ENCODE measurements around the gene FRMD8. TPM values are rescaled to one million over a fixed set of nuclear protein-coding genes. Genes with fewer than 3 reads are reported as not detected.

Gene FRMD8
- total RNA-seq, 2 donors from 2014 or later: 27.4 to 29.6 TPM

DNA sequence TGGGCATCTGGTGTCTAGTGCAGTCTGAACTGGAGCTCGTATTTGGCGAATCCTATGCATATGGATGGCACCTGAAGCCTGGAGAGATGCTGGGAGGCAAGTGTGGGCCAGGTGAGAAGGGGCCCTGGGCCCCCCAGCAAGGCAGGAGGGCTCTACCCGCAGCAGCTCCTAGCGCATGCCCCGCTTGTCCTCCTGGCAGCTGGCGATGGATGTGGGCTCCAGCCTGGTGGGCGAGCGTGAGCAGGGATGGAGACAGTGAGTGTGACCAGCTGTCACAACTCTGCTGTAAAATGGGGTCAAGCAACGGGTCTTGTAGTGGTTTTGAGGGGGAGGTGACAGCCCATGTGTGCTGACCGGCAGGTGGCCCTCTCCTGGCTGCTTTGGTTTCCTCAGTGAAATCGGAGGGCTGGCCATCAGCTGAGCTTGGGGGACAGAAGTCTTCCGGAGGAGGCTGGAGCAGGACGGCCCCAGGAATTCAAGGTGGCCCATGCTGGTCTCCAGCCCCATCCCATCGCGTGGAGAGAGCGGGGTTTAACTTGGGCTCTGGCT is 12.0 kb downstream of the FRMD8 start:
- Histone ChIP-seq H3K27ac (ENCODE audit: low read depth, low read length) (no peak overlapping the region), H3K4me3 (ENCODE audit: low read length) (no peak overlapping the region), H3K9me3 (ENCODE audit: control insufficient read depth, low read length) (no peaks in the 10 kb centered on the region), H3K27me3 (ENCODE audit: control insufficient read depth, insufficient read depth, low read length, poor library complexity, severe bottlenecking) (no peaks in the 10 kb centered on the region), H3K9ac (ENCODE audit: extremely low read depth, low read length, poor library complexity, severe bottlenecking) (no peak overlapping the region), H3K4me1 (ENCODE audit: control insufficient read depth, insufficient read depth, low read length) (no peaks in the 10 kb centered on the region), H3K36me3 (ENCODE audit: control insufficient read depth, insufficient read depth, low read length) (peaks cover 14% of the 10 kb centered on the region)
- 90 to 94% methylated on average over 8 to 16 of the region's 16 CpGs for WGBS, 2 experiments (ENCODE audit: insufficient coverage in 1 of 2, insufficient read length in 1 of 2)
- Mint-ChIP-seq H3K36me3 (ENCODE audit: low read depth) (peaks cover 36% of the 10 kb centered on the region), H3K27me3 (ENCODE audit: insufficient read depth) (no peaks in the 10 kb centered on the region), H3K9me3 (no peaks in the 10 kb centered on the region), H3K27ac (no peak overlapping the region), H3K4me3 (no peak overlapping the region), H3K4me1 (peaks cover 4% of the 10 kb centered on the region)
- TF ChIP-seq, protein P1, sequence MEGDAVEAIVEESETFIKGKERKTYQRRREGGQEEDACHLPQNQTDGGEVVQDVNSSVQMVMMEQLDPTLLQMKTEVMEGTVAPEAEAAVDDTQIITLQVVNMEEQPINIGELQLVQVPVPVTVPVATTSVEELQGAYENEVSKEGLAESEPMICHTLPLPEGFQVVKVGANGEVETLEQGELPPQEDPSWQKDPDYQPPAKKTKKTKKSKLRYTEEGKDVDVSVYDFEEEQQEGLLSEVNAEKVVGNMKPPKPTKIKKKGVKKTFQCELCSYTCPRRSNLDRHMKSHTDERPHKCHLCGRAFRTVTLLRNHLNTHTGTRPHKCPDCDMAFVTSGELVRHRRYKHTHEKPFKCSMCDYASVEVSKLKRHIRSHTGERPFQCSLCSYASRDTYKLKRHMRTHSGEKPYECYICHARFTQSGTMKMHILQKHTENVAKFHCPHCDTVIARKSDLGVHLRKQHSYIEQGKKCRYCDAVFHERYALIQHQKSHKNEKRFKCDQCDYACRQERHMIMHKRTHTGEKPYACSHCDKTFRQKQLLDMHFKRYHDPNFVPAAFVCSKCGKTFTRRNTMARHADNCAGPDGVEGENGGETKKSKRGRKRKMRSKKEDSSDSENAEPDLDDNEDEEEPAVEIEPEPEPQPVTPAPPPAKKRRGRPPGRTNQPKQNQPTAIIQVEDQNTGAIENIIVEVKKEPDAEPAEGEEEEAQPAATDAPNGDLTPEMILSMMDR (conservative IDR thresholded peaks at IDR 0.05): peak; percentile 23
- DNase-seq: no peak

DNA sequence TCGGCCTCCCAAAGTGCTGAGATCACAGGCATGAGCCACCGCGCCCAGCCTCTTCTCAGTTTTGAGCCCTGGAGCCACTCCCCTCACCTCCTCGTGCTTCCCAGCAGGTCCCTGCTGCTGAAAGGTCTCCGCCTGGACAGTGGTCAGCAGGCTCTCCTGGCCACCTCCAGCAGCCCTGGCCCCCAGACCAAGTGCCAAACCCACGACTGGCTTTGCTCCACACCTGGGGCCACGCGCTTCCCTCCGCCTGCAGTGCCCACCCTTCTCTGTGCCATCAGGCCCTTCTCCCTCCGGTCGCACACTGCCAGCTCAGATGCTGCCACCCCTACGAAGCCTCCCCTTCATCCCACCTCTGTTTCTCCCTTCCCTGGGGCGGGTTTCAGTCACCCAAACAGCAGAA is 12.8 kb downstream of the FRMD8 start:
- Mint-ChIP-seq H3K4me1 (peaks cover 4% of the 10 kb centered on the region), H3K4me3 (no peak overlapping the region)
- 92% methylated on average over 9 to 13 of the region's 13 CpGs for WGBS, 2 experiments (ENCODE audit: insufficient coverage in 1 of 2, insufficient read length in 1 of 2)

DNA sequence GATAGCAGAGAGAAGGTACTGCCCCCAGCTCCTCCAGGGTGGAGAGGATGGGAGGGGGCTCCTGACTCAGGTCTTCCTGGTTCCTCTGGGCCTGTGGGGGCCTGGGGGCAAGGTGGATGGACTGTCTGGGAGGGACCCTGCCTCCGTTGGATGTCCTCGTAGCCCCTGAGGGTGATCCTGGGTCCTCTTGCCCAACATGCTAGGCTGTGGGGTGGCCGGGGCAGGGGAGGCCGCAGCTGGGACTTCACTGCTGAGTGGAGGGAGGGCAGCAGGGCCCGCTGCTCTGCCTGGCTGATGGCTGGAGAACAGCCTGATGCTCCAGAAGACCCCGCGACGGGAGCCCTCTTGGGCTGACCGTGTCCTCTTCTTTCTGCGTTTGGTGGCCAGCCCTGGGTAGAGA is 13.4 kb downstream of the FRMD8 start:
- peaks cover 19% of the 10 kb centered on the region for H3K36me3 ChIP-seq (ENCODE audit: control insufficient read depth, insufficient read depth, low read length)
- Mint-ChIP-seq H3K36me3 (ENCODE audit: low read depth) (peaks cover 44% of the 10 kb centered on the region), H3K4me3 (no peak overlapping the region), H3K27me3 (ENCODE audit: insufficient read depth) (no peaks in the 10 kb centered on the region), H3K4me1 (peaks cover 4% of the 10 kb centered on the region), H3K9me3 (no peaks in the 10 kb centered on the region), H3K27ac (no peak overlapping the region)
- no peak overlapping the region for H3K27ac ChIP-seq (ENCODE audit: low read depth, low read length)
- H3K4me1 ChIP-seq (ENCODE audit: control insufficient read depth, insufficient read depth, low read length): no peaks in the 10 kb centered on the region
- WGBS, 2 experiments (ENCODE audit: insufficient coverage in 1 of 2, insufficient read length in 1 of 2): 91 to 100% methylated on average over 3 to 10 of the region's 10 CpGs
- no peak for DNase-seq
- no peaks in the 10 kb centered on the region for H3K9me3 ChIP-seq (ENCODE audit: control insufficient read depth, low read length)
- TF ChIP-seq, protein P1 (conservative IDR thresholded peaks at IDR 0.05): no peak
- no peak overlapping the region for H3K9ac ChIP-seq (ENCODE audit: extremely low read depth, low read length, poor library complexity, severe bottlenecking)
- H3K27me3 ChIP-seq (ENCODE audit: control insufficient read depth, insufficient read depth, low read length, poor library complexity, severe bottlenecking): no peaks in the 10 kb centered on the region
- no peak overlapping the region for H3K4me3 ChIP-seq (ENCODE audit: low read length)

More for the DNA sequence above, 12.8 kb downstream of the FRMD8 start:
- Histone ChIP-seq H3K36me3 (ENCODE audit: control insufficient read depth, insufficient read depth, low read length) (peaks cover 14% of the 10 kb centered on the region), H3K9ac (ENCODE audit: extremely low read depth, low read length, poor library complexity, severe bottlenecking) (no peak overlapping the region), H3K9me3 (ENCODE audit: control insufficient read depth, low read length) (no peaks in the 10 kb centered on the region), H3K4me1 (ENCODE audit: control insufficient read depth, insufficient read depth, low read length) (no peaks in the 10 kb centered on the region), H3K27me3 (ENCODE audit: control insufficient read depth, insufficient read depth, low read length, poor library complexity, severe bottlenecking) (no peaks in the 10 kb centered on the region), H3K4me3 (ENCODE audit: low read length) (no peak overlapping the region), H3K27ac (ENCODE audit: low read depth, low read length) (no peak overlapping the region)
- Mint-ChIP-seq H3K27ac (peak overlapping the region; percentile 26), H3K36me3 (ENCODE audit: low read depth) (peaks cover 39% of the 10 kb centered on the region), H3K27me3 (ENCODE audit: insufficient read depth) (no peaks in the 10 kb centered on the region), H3K9me3 (no peaks in the 10 kb centered on the region)
- no peak for DNase-seq
- TF ChIP-seq, protein P1 (conservative IDR thresholded peaks at IDR 0.05): no peak

Data from endodermal cell (in vitro differentiated cells).